Breast epithelium (tissue), 4 donors: ENCODE data around the gene NNT. TPM values are rescaled to one million over a fixed set of nuclear protein-coding genes. Genes with fewer than 3 reads are reported as not detected.

Experiments
- DNase-seq, 2 donors: peaks; one replicate each; pipeline ENCODE4 v3.0.0-alpha.2; 2019; ENCODE audit warnings: low spot score in 2 of 2
- H3K27ac ChIP-seq, 2 donors: fragments of 200-600 bp; sonication (generic) in 1 of 2; one replicate each; pipeline ENCODE4 v1.5.1; 2016 to 2019; ENCODE audit warnings: mild to moderate bottlenecking in 1 of 2
- H3K27me3 ChIP-seq, 2 donors: fragments of 200-600 bp; sonication (generic) in 1 of 2; one replicate each; pipeline versions ENCODE4 v1.5.1 to v1.6.0; 2017 to 2019; ENCODE audit warnings: control low read depth in 1 of 2, mild to moderate bottlenecking in 1 of 2
- H3K36me3 ChIP-seq: fragments of 200-600 bp; one replicate; pipeline ENCODE4 v1.5.1; 2019
- H3K4me1 ChIP-seq, 2 donors: fragments of 200-600 bp; sonication (generic); one replicate each; pipeline ENCODE4 v1.5.1; 2016 to 2019; ENCODE audit warnings: control low read depth in 1 of 2
- H3K4me3 ChIP-seq, 3 donors: fragments of 200-600 bp; sonication (generic); 1 replicate in 2 of 3; 2 replicates in 1 of 3; pipeline ENCODE4 v1.5.1; 2016 to 2019; ENCODE audit warnings: mild to moderate bottlenecking in 3 of 3, moderate library complexity in 2 of 3
- H3K9me3 ChIP-seq, 2 donors: fragments of 200-600 bp; sonication (generic) in 1 of 2; one replicate each; pipeline ENCODE4 v1.5.1; 2016 to 2019; ENCODE audit warnings: control low read depth in 1 of 2
- POLR2A ChIP-seq: fragments of 450-650 bp; IDR thresholded peaks from one replicate; pipeline ENCODE4 v1.6.1; 2016; ENCODE audit warnings: antibody characterized with exemption, mild to moderate bottlenecking, moderate library complexity
- POLR2AphosphoS5 ChIP-seq, 3 donors: sonication (generic); formaldehyde crosslinking; IDR thresholded peaks; one replicate each; pipeline ENCODE4 v1.6.1; 2017; ENCODE audit warnings: antibody characterized with exemption in 3 of 3
- intact Hi-C: fragments of 100-400 bp; cut with DNase I; formaldehyde crosslinking; loops from one replicate; pipeline ENCODE4 v1.15.1; 2023; ENCODE audit warnings: low total_unique reads
- total RNA-seq, 3 donors: library from RNA; depleted of rRNA; stranded (reverse); fragments of >200 nt; gene quantifications; one replicate each; pipeline ENCODE4 v1.1.0, GENCODE V29; 2016
- TF ChIP-seq, protein P1 (sequence below), 3 donors: fragments of 450-650 bp; IDR thresholded peaks; one replicate each; pipeline ENCODE4 v1.5.1; 2016 to 2017; ENCODE audit warnings: antibody characterized with exemption in 3 of 3, mild to moderate bottlenecking in 3 of 3, moderate library complexity in 3 of 3

NNT gene
- total RNA-seq, 3 donors from 2014 or later: 30.2 to 137 (median 39.2) TPM

GRCh38 chr5:43753069-43753468 lies 150.1 kb downstream of the NNT start:
- H3K27me3 ChIP-seq: no peaks in the 10 kb centered on the region
- no peak for DNase-seq
- H3K4me1 ChIP-seq: no peaks in the 10 kb centered on the region
- H3K4me3 ChIP-seq: no peak overlapping the region
- intact Hi-C loops: no loop called here
- no peaks in the 10 kb centered on the region for H3K36me3 ChIP-seq
- H3K27ac ChIP-seq: no peak overlapping the region
- TF ChIP-seq POLR2A: no peak
- TF ChIP-seq, protein P1, sequence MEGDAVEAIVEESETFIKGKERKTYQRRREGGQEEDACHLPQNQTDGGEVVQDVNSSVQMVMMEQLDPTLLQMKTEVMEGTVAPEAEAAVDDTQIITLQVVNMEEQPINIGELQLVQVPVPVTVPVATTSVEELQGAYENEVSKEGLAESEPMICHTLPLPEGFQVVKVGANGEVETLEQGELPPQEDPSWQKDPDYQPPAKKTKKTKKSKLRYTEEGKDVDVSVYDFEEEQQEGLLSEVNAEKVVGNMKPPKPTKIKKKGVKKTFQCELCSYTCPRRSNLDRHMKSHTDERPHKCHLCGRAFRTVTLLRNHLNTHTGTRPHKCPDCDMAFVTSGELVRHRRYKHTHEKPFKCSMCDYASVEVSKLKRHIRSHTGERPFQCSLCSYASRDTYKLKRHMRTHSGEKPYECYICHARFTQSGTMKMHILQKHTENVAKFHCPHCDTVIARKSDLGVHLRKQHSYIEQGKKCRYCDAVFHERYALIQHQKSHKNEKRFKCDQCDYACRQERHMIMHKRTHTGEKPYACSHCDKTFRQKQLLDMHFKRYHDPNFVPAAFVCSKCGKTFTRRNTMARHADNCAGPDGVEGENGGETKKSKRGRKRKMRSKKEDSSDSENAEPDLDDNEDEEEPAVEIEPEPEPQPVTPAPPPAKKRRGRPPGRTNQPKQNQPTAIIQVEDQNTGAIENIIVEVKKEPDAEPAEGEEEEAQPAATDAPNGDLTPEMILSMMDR (IDR thresholded peaks at IDR 0.05): no peak
- no peak for TF ChIP-seq POLR2AphosphoS5 (IDR thresholded peaks at IDR 0.05)
- H3K9me3 ChIP-seq: peaks cover 9 to 15% of the 10 kb centered on the region in 2 donors

Other genes with a start within 250 kb of the NNT start
- 100 to 1,000 TPM in 1 of 3 donors, 10 to 100 TPM in 1, 1 to 10 TPM in 1; 4.0 to 192 (median 53.4) TPM for gene CCL28, start 190.8 kb upstream of the NNT start, total RNA-seq
- gene TMEM267, start 119.3 kb upstream of the NNT start, total RNA-seq: 10 to 100 TPM; 11.7 to 21.7 (median 16.1) TPM
- 10 to 100 TPM in 1 of 3 donors, 1 to 10 TPM in 2; 1.8 to 12.9 (median 3.3) TPM for gene C5orf34, start 88.0 kb upstream of the NNT start, total RNA-seq
- gene PAIP1, start 46.1 kb upstream of the NNT start, total RNA-seq: 100 to 1,000 TPM in 1 of 3 donors, 10 to 100 TPM in 2; 70.5 to 104 (median 94.1) TPM